ENCODE results near the gene ANXA9.

ANXA9 gene

DNA sequence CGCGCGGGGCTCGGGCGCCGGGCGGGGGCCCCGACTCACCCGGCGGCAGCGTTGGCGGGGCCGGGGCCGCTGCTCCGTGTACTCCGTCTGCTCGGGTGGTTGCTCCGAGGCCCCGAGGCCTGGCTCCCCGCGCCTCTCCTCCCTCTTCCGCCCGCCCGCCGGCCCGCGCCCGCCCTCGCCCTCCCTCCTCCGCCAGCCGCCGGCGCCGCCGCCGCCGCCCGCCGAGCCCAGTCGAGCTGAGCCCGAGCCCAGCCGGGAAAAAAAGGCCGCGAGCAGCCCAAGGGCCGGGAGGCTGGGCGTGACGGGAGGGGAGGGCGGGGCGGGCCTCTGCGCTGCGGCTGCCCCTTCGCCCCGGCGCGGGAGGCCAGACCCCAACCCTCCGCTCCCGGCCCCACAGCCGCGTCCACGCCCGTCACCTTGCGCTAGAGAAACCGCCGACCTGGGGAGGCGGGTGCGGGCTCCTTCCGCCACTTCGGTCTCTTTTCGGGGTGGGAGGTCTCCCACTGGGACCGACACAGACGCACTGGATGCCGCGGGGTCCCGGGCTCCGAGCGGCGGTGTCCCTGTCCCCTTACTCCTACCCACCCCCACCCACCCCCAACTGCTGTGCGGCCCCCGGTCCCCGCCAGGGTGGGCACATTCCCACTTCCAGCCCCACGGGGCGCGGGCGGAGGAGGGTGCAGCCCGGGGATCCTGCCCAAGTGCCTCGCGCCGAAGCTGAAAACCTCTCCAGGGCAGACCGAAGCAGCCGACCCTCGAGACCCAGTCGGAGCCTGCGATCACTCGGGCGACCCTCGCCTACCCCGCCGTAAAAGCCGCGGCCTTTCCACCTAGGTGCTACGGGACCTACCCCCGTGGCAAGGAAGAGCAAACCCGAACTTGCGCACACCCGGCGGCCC is 7.3 kb upstream of the ANXA9 start, which contains the start of gene CERS2:
Gene CERS2 (minus strand): TSS at position 256 of the 899 bp plus-strand sequence. CDS start 5,745 bp downstream, outside the sequence.
- TF ChIP-seq, protein P1, sequence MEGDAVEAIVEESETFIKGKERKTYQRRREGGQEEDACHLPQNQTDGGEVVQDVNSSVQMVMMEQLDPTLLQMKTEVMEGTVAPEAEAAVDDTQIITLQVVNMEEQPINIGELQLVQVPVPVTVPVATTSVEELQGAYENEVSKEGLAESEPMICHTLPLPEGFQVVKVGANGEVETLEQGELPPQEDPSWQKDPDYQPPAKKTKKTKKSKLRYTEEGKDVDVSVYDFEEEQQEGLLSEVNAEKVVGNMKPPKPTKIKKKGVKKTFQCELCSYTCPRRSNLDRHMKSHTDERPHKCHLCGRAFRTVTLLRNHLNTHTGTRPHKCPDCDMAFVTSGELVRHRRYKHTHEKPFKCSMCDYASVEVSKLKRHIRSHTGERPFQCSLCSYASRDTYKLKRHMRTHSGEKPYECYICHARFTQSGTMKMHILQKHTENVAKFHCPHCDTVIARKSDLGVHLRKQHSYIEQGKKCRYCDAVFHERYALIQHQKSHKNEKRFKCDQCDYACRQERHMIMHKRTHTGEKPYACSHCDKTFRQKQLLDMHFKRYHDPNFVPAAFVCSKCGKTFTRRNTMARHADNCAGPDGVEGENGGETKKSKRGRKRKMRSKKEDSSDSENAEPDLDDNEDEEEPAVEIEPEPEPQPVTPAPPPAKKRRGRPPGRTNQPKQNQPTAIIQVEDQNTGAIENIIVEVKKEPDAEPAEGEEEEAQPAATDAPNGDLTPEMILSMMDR (IDR thresholded peaks at IDR 0.05; ENCODE audit: insufficient read depth, low read depth, low read length, missing control alignments): no peak
- peak within 1 kb of the TSS; percentile 72 for H3K4me3 ChIP-seq (ENCODE audit: low read length)
- peak; percentile 80 for DNase-seq (ENCODE audit: low read depth)

DNA sequence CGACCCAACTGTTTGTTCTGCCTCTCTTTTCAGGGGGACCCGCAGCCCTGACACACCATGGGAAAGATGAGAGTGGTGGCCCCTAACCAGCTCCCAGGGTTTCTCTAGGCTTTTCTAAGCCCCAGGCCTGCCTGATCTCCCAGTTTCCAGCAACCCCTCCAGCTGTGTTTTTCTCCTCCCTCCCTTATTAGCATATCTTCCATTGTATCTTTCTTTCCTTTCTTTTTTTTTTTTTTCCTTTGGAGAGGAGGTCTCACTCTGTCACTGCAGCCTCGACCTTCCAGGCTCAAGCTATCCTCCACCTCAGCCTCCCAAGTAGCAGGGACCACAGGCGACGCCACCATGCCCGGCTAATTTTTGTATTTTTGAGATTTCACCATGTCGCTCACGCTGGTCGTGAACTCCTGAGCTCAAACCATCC is 5.7 kb upstream of the ANXA9 start:
- TF ChIP-seq, protein P1 (IDR thresholded peaks at IDR 0.05; ENCODE audit: insufficient read depth, low read depth, low read length, missing control alignments): no peak
- DNase-seq (ENCODE audit: low read depth): no peak
- H3K4me3 ChIP-seq (ENCODE audit: low read length): no peak overlapping the region

DNA sequence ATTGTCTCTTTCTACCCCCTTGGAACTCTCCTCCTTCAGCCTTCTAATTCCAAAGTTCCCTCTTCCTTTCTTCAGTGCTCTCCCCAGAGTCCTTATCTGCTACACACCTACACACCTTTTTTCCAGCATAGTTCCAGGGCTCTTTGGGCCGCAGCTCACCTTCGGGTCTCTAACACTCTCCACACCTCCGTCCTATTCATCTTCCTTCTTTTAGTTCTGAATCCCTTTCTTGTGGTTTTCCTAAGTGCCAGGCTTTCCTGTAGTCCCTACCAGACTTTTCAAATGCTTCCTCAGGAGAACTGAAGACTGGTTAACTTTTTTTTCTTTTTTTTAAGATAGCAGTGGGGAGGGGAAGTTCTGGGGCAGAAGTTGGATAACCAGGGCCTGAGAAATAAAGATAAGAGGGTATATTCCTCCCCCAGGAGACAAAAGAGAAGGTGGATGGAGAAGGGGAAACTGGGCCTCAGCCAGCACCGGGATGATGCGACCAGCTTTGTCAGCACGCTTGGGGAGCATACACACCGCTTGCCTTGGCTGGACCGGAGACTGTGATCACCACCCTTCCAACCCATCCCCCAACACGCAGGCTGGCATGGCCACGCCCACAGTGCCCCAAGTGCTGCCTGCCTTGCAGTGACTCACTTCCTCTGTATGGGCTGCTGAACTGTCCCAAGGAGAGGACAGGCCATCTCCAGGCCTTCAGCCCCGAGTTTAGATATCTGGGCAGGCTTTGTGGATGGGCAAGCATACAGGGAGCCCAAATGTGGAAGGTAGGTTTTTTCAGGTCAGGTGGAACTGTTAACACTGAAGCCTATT is 5.0 kb upstream of the ANXA9 start:
- peak; percentile 77 for DNase-seq (ENCODE audit: low read depth)
- no peak overlapping the region for H3K4me3 ChIP-seq (ENCODE audit: low read length)
- TF ChIP-seq, protein P1 (IDR thresholded peaks at IDR 0.05; ENCODE audit: insufficient read depth, low read depth, low read length, missing control alignments): no peak

DNA sequence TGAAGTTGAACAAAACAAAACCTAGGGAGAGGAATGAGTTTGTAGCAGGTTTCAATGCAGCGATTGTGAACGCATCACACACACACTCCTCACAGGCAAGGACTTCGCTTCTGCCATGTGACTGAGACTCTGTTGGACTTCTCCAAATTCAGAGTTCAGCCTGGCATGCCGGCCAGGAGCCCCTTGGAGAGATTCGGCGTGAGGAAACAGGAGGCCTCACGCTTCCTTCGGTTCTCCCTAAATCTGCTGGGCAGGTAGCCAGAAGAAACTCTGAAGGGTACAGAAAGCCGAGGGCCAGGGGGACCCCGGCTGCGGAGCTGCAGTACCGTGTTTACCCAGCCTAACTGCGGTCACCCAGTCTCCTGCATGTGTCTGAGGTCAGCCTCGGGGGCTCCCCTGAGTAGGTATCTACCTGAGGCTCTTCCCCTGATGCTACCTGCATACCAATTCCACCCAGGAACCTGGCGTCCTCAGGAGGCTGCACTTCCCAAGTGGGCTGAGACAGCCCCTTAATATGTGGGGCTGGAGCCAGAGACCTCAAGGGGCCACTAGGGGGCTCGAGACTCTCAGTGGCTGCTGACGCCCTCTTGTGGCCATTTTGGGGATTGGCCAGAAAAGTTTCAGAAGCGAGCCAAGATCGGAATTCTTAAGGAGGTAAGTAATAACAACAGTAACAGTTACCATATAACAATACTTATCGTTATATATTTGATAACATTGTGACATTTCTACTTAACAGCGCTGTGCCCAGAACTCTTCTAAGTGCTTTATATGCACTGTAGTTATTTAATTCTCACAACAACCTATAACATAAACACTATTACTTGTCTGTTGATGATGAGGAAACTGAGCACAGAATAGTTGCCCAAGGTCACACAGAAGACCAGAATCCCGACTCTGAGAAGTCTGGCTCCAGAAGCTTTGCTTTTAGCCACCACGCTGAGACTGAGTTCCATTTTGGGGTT is 2.7 kb upstream of the ANXA9 start:
- TF ChIP-seq, protein P1 (IDR thresholded peaks at IDR 0.05; ENCODE audit: insufficient read depth, low read depth, low read length, missing control alignments): peak; percentile 100
- no peak overlapping the region for H3K4me3 ChIP-seq (ENCODE audit: low read length)
- peak; percentile 87 for DNase-seq (ENCODE audit: low read depth)

DNA sequence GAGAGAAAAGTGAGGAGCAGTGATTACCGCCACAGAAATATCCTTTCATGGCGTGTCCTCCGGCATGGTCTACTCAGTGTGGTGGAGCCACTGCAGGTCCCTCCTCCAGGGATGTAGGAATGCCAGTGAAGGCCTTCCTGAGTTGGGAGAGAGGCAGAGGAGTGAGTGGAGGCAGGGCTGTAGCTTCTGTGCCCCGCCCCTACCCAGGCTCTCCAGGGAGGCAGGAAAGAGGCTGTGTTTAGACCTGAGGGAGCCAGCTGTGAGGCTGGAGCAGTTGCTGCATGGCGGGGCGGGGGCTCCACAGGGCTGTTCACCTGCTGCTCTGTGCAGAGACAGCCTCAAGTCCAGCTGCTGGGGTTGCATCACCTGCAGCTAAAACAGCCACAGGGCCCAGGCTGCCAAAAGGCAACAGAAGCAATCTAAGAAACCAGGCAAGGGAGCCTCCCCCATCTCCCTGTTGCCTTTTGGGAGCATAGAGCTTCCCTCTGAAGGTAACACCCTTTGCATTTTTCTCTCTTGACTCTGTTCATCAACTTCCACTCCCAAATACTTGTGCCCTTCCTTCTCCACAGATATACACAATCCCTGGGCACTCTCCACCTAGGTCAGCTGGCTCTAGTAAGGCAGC is 801 bp upstream of the ANXA9 start:
- DNase-seq (ENCODE audit: low read depth): peak; percentile 66
- H3K4me3 ChIP-seq (ENCODE audit: low read length): no peak overlapping the region
- TF ChIP-seq, protein P1 (IDR thresholded peaks at IDR 0.05; ENCODE audit: insufficient read depth, low read depth, low read length, missing control alignments): no peak

Measured in epithelial cell of esophagus (primary cell).